ENCODE data around the gene LITAFD.

GRCh38 chr16:8914098-8914497 is 31.9 kb downstream of the LITAFD start:
- TF ChIP-seq ETV5 (CRISPR knock-in tag; IDR thresholded peaks at IDR 0.05; ENCODE audit: low read depth) (no peak), CTCF (IDR thresholded peaks at IDR 0.05 in 2 of 3, conservative IDR thresholded peaks at IDR 0.05 in 1 of 3; ENCODE audit: insufficient read depth in 2 of 3, low read depth in 1 of 3, low read length in 3 of 3) (no peak), BCLAF1 (IDR thresholded peaks at IDR 0.05; ENCODE audit: borderline replicate concordance in 1 of 2, control insufficient read depth in 1 of 2, low read depth in 2 of 2, low read length in 1 of 2) (no peak), POLR2A (conservative IDR thresholded peaks at IDR 0.05) (no peak), ELK1 (CRISPR knock-in tag; IDR thresholded peaks at IDR 0.05) (no peak), SMARCC2 (IDR thresholded peaks at IDR 0.05; ENCODE audit: low read depth) (no peak), STAT5B (CRISPR knock-in tag; IDR thresholded peaks at IDR 0.05) (no peak)
